Neural progenitor cell (in vitro differentiated cells): Measurements from ENCODE around the gene SLC2A6. TPM values are rescaled to one million over a fixed set of nuclear protein-coding genes. Genes with fewer than 3 reads are reported as not detected.

Source experiments
- DNase-seq: peaks from one replicate; pipeline ENCODE4 v3.0.0-alpha.2; 2016; ENCODE audit warnings: low spot score
- H2AFZ ChIP-seq: fragments of 200-600 bp; sonication (generic); replicated peaks from 2 replicates; pipeline ENCODE4 v1.6.1; 2016; ENCODE audit warnings: antibody characterized with exemption
- H3F3A ChIP-seq: fragments of 200-600 bp; sonication (generic); 2 replicates; pipeline ENCODE4 v1.6.1; 2016; ENCODE audit warnings: antibody characterized with exemption, low read depth
- H3K27ac ChIP-seq: fragments of 200-600 bp; sonication (generic); 2 replicates; pipeline ENCODE4 v1.5.1; 2016; ENCODE audit warnings: mild to moderate bottlenecking
- H3K27me3 ChIP-seq: fragments of 200-600 bp; sonication (generic); 2 replicates; pipeline ENCODE4 v1.6.1; 2016; ENCODE audit warnings: mild to moderate bottlenecking, moderate library complexity
- H3K36me3 ChIP-seq: fragments of 200-600 bp; sonication (generic); 2 replicates; pipeline ENCODE4 v1.5.1; 2016
- H3K4me1 ChIP-seq: fragments of 200-600 bp; sonication (generic); 2 replicates; pipeline ENCODE4 v1.6.1; 2016; ENCODE audit warnings: mixed run types
- H3K4me2 ChIP-seq: fragments of 200-600 bp; sonication (generic); 2 replicates; pipeline ENCODE4 v1.6.1; 2016
- H3K4me3 ChIP-seq: fragments of 200-600 bp; sonication (generic); 2 replicates; pipeline ENCODE4 v1.5.1; 2016
- H3K79me2 ChIP-seq: fragments of 200-600 bp; sonication (generic); 2 replicates; pipeline ENCODE4 v1.6.1; 2016; ENCODE audit warnings: low read depth
- H3K9ac ChIP-seq: fragments of 200-600 bp; sonication (generic); 2 replicates; pipeline ENCODE4 v1.6.1; 2016
- H3K9me3 ChIP-seq: fragments of 200-600 bp; sonication (generic); 2 replicates; pipeline ENCODE4 v1.5.1; 2016; ENCODE audit warnings: low read depth
- H4K20me1 ChIP-seq: fragments of 200-600 bp; sonication (generic); 2 replicates; pipeline ENCODE4 v1.6.1; 2016; ENCODE audit warnings: low read depth
- H3K27ac Mint-ChIP-seq: 3 replicates; pipeline ENCODE4 v1.8.0; 2021; ENCODE audit warnings: mixed read lengths
- H3K27me3 Mint-ChIP-seq: 2 replicates; pipeline ENCODE4 v1.8.0; 2022; ENCODE audit warnings: low read depth, mild to moderate bottlenecking, inconsistent platforms, moderate library complexity, mixed read lengths; ENCODE audit not compliant: insufficient read depth
- H3K36me3 Mint-ChIP-seq: 3 replicates; pipeline ENCODE4 v1.8.0; 2021; ENCODE audit warnings: mixed read lengths
- H3K4me1 Mint-ChIP-seq: 3 replicates; pipeline ENCODE4 v1.8.0; 2021; ENCODE audit warnings: mixed read lengths
- H3K4me3 Mint-ChIP-seq: 3 replicates; pipeline ENCODE4 v1.8.0; 2021; ENCODE audit warnings: mild to moderate bottlenecking, moderate library complexity, mixed read lengths
- H3K9me3 Mint-ChIP-seq: 3 replicates; pipeline ENCODE4 v1.8.0; 2020; ENCODE audit warnings: mixed read lengths
- CTCF ChIP-seq: fragments of 200-600 bp; sonication (generic); IDR thresholded peaks from 2 replicates; pipeline ENCODE4 v1.5.1; 2017; ENCODE audit warnings: antibody characterized with exemption, mild to moderate bottlenecking
- EZH2 ChIP-seq: fragments of 200-600 bp; sonication (generic); IDR thresholded peaks from 2 replicates; pipeline ENCODE4 v1.6.1; 2017; ENCODE audit warnings: antibody characterized with exemption, mild to moderate bottlenecking, moderate library complexity
- EZH2phosphoT487 ChIP-seq: fragments of 200-600 bp; sonication (generic); IDR thresholded peaks from 2 replicates; pipeline ENCODE4 v1.6.1; 2017; ENCODE audit warnings: antibody characterized with exemption
- total RNA-seq: library from RNA; depleted of rRNA; stranded (reverse); fragments of >200 nt; gene quantifications from 2 replicates; pipeline ENCODE4 v1.2.3, GENCODE V29; 2015; ENCODE audit warnings: low replicate concordance

The SLC2A6 gene
- total RNA-seq, 1 donor from 2014 or later, result 2.3 TPM

DNA sequence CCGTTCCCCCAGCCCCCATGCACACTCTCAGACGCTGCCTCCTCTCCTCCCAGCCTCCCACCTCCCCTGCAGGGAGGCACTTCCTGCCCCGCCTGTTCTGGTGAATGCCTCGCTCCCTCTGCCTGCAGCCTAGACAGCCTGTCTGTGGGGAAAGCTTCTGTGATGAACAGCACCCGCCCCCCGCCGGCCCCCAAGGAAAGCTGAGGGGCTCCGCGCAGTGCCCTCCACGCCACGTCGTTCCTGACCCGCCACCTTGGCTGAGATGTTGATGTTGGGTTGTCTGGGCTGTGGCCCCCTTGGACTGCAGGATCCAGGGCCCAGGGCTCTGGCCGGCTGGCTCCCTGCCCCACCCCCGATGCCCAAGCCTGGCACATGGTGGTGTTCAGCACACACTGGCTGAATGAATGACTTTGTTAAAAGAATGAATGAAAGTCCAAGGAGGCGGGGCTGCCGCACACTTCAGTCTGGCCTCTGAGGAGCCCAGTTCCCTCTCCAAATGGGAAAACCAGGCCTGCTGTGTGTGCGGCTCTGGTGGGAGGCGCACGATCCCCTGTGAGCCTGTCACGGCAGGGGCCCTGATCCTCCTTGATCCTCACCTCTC lies 47.9 kb upstream of the SLC2A6 start:
- peak overlapping the region; percentile 45 for H3K4me2 ChIP-seq
- DNase-seq, result no peak
- TF ChIP-seq CTCF (no peak), EZH2 (no peak), EZH2phosphoT487 (no peak)
- Mint-ChIP-seq H3K36me3 (no peaks in the 10 kb centered on the region), H3K9me3 (no peaks in the 10 kb centered on the region), H3K27ac (peak overlapping the region; percentile 82), H3K4me1 (peaks cover 42% of the 10 kb centered on the region), H3K27me3 (peaks cover 4% of the 10 kb centered on the region), H3K4me3 (peak overlapping the region; percentile 77)
- no peak overlapping the region for H2AFZ ChIP-seq
- H4K20me1 ChIP-seq, result no peaks in the 10 kb centered on the region
- H3K4me3 ChIP-seq, result no peak overlapping the region
- no peaks in the 10 kb centered on the region for H3K27me3 ChIP-seq
- peaks cover 6% of the 10 kb centered on the region for H3F3A ChIP-seq
- H3K79me2 ChIP-seq, result no peaks in the 10 kb centered on the region
- H3K9me3 ChIP-seq, result no peaks in the 10 kb centered on the region
- no peaks in the 10 kb centered on the region for H3K36me3 ChIP-seq
- H3K4me1 ChIP-seq, result peaks cover 29% of the 10 kb centered on the region
- no peak overlapping the region for H3K9ac ChIP-seq
- H3K27ac ChIP-seq, result no peak overlapping the region

- peaks cover 29% of the 10 kb centered on the region for H3K4me1 ChIP-seq
- Mint-ChIP-seq H3K27ac (peak overlapping the region; percentile 64), H3K4me1 (peaks cover 47% of the 10 kb centered on the region), H3K9me3 (no peaks in the 10 kb centered on the region), H3K36me3 (no peaks in the 10 kb centered on the region), H3K27me3 (peaks cover 6% of the 10 kb centered on the region), H3K4me3 (no peak overlapping the region)
- H3K27ac ChIP-seq, result no peak overlapping the region
- no peak overlapping the region for H3K4me2 ChIP-seq
- H3K9ac ChIP-seq, result no peak overlapping the region
- no peak overlapping the region for H3K4me3 ChIP-seq
- H3K9me3 ChIP-seq, result no peaks in the 10 kb centered on the region
- no peaks in the 10 kb centered on the region for H3K79me2 ChIP-seq
- no peaks in the 10 kb centered on the region for H4K20me1 ChIP-seq
- no peaks in the 10 kb centered on the region for H3K27me3 ChIP-seq
- no peak overlapping the region for H2AFZ ChIP-seq
- H3F3A ChIP-seq, result peaks cover 6% of the 10 kb centered on the region
- TF ChIP-seq CTCF, result peak; percentile 4
- no peak for TF ChIP-seq EZH2phosphoT487
- no peak for DNase-seq
- no peaks in the 10 kb centered on the region for H3K36me3 ChIP-seq
Measured at GRCh38 chr9:133525677-133526076, 46.8 kb upstream of the SLC2A6 start.

GRCh38 chr9:133524679-133525228 lies 45.9 kb upstream of the SLC2A6 start, which contains the start of gene MYMK:
Gene MYMK, minus strand, starts transcription at chr9:133524959. Its CDS starts 115 bp downstream, at chr9:133524844.
- no peak for DNase-seq
- H3K27ac Mint-ChIP-seq, result peak within 1 kb of the TSS; percentile 64
- H3K79me2 ChIP-seq, result no peaks in the 10 kb centered on the region
- H3K27me3 ChIP-seq, result no peaks in the 10 kb centered on the region
- no peak within 1 kb of the TSS for H3K4me3 Mint-ChIP-seq
- H3K36me3 ChIP-seq, result no peaks in the 10 kb centered on the region
- H4K20me1 ChIP-seq, result no peaks in the 10 kb centered on the region
- H3K27me3 Mint-ChIP-seq, result peaks cover 4% of the 10 kb centered on the region
- H3K9me3 Mint-ChIP-seq, result no peaks in the 10 kb centered on the region
- TF ChIP-seq EZH2, result no peak
- TF ChIP-seq EZH2phosphoT487, result no peak
- TF ChIP-seq CTCF, result no peak
- H3K4me2 ChIP-seq, result no peak within 1 kb of the TSS
- H2AFZ ChIP-seq, result no peak within 1 kb of the TSS
- H3K4me1 Mint-ChIP-seq, result peaks cover 50% of the 10 kb centered on the region
- no peaks in the 10 kb centered on the region for H3K36me3 Mint-ChIP-seq
- H3K27ac ChIP-seq, result no peak within 1 kb of the TSS
- peaks cover 6% of the 10 kb centered on the region for H3F3A ChIP-seq
- H3K4me1 ChIP-seq, result peaks cover 29% of the 10 kb centered on the region
- H3K9ac ChIP-seq, result no peak within 1 kb of the TSS
- no peaks in the 10 kb centered on the region for H3K9me3 ChIP-seq
- no peak within 1 kb of the TSS for H3K4me3 ChIP-seq
